Kidney glomerular epithelial cell (primary cell): ENCODE measurements around the gene GRIK4.
"Not testable (repeated sequence)": the region's sequence is repeated elsewhere in the genome, so short reads cannot be mapped to it uniquely, and the experiment has no call there.

Experiments used
- DNase-seq: peaks from one replicate; lab custom pipeline; 2025; lab: John Stamatoyannopoulos, UW

The GRIK4 gene

GRCh38 chr11:120606211-120607010 is 94.9 kb downstream of the GRIK4 start:
- no peak for DNase-seq

- no peak for DNase-seq
Measured at GRCh38 chr11:120608061-120608460, 96.5 kb downstream of the GRIK4 start.

- DNase-seq = no peak
Measured at GRCh38 chr11:120608760-120609211, 97.2 kb downstream of the GRIK4 start.

- DNase-seq = peak; percentile 78
Measured at GRCh38 chr11:120610111-120610510, 98.6 kb downstream of the GRIK4 start.

GRCh38 chr11:120611581-120611980 is 100.0 kb downstream of the GRIK4 start:
- no peak for DNase-seq

GRCh38 chr11:120612513-120613263 is 101.1 kb downstream of the GRIK4 start:
- DNase-seq = no peak

- no peak for DNase-seq
Measured at GRCh38 chr11:120613264-120614226, 102.0 kb downstream of the GRIK4 start.

GRCh38 chr11:120615391-120615790 is 103.8 kb downstream of the GRIK4 start:
- no peak for DNase-seq

GRCh38 chr11:120618399-120618798 is 106.9 kb downstream of the GRIK4 start:
- DNase-seq = no peak

GRCh38 chr11:120622189-120622875 is 110.8 kb downstream of the GRIK4 start:
- DNase-seq = no peak

- DNase-seq = not testable (repeated sequence)
Measured at GRCh38 chr11:120624992-120625391, 113.4 kb downstream of the GRIK4 start.

- DNase-seq = no peak
Measured at GRCh38 chr11:120625565-120625964, 114.0 kb downstream of the GRIK4 start.

- no peak for DNase-seq
Measured at GRCh38 chr11:120626791-120627190, 115.2 kb downstream of the GRIK4 start.

- DNase-seq = no peak
Measured at GRCh38 chr11:120627327-120628163, 116.0 kb downstream of the GRIK4 start.

- no peak for DNase-seq
Measured at GRCh38 chr11:120629407-120630080, 118.0 kb downstream of the GRIK4 start.

- no peak for DNase-seq
Measured at GRCh38 chr11:120630122-120630521, 118.6 kb downstream of the GRIK4 start.

GRCh38 chr11:120632579-120632978 is 121.0 kb downstream of the GRIK4 start:
- DNase-seq = no peak

GRCh38 chr11:120633616-120634393 is 122.3 kb downstream of the GRIK4 start:
- DNase-seq = no peak

- no peak for DNase-seq
Measured at GRCh38 chr11:120634706-120635105, 123.2 kb downstream of the GRIK4 start.
